ENCODE measurements around the gene DLGAP1.

The DLGAP1 gene

DNA sequence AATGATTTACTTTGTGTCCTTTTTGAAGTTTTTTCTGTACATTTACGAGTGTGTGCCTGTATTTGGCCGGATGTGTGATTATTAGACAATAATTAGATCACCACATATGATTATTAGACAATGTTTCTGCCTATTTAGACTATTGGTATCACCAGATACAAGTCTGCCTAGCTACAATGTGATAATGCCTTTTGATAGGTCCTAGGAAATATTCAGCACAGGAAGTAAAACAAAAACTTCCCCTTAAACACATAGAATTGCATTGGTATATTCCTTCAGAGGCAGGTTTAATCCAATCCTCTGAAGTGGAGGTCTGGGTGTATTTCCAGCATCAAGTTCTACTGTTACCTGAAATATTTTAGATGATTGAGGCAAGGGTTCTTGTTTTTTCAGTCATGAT lies 730.0 kb downstream of the DLGAP1 start:
- H3K4ac ChIP-seq (ENCODE audit: low read length), result no peak overlapping the region
- H2BK5ac ChIP-seq (ENCODE audit: low read length), result no peak overlapping the region
- H3K18ac ChIP-seq (ENCODE audit: low read length), result no peak overlapping the region
- H3K9ac ChIP-seq (ENCODE audit: low read depth, low read length, poor library complexity), result no peak overlapping the region
- no peaks in the 10 kb centered on the region for H3K27me3 ChIP-seq (ENCODE audit: control insufficient read depth in 3 of 3, insufficient read depth in 3 of 3, low read depth in 1 of 3, low read length in 3 of 3)
- H2AK5ac ChIP-seq (ENCODE audit: low read depth, low read length), result no peak overlapping the region
- no peak overlapping the region for H2BK12ac ChIP-seq (ENCODE audit: low read length)
- DNase-seq (ENCODE audit: low spot score), result no peak
- no peak overlapping the region for H2AFZ ChIP-seq (ENCODE audit: low read length)
- H3K36me3 ChIP-seq (replicated peaks in 1 of 2; ENCODE audit: control insufficient read depth in 2 of 2, insufficient read depth in 2 of 2, low read length in 2 of 2), result no peaks in the 10 kb centered on the region
- H3K79me1 ChIP-seq (ENCODE audit: low read depth, low read length), result no peaks in the 10 kb centered on the region
- peaks cover 2 to 3% of the 10 kb centered on the region in 2 donors for H3K4me1 ChIP-seq (ENCODE audit: control insufficient read depth in 2 of 2, insufficient read depth in 1 of 2, low read depth in 1 of 2, low read length in 2 of 2)
- no peak overlapping the region for H4K91ac ChIP-seq (ENCODE audit: low read depth, low read length, poor library complexity)
- H4K8ac ChIP-seq (ENCODE audit: low read depth, low read length), result no peak overlapping the region
- no peak overlapping the region for H3K4me2 ChIP-seq (ENCODE audit: insufficient read depth, low read length, poor library complexity, severe bottlenecking)
- H3K27ac ChIP-seq (replicated peaks; ENCODE audit: low read length), result no peak overlapping the region
- H3K4me3 ChIP-seq (ENCODE audit: low read length in 2 of 2), result no peak overlapping the region
- no CpG with 5 or more reads among the region's 2 CpGs for WGBS, 2 donors (ENCODE audit: extremely low coverage in 2 of 2, insufficient read length in 2 of 2, insufficient replicate concordance in 1 of 2)
- no peak overlapping the region for H3K14ac ChIP-seq (ENCODE audit: low read length)
- no peak overlapping the region for H2BK120ac ChIP-seq (ENCODE audit: low read depth, low read length)
- no peaks in the 10 kb centered on the region for H3K9me3 ChIP-seq (replicated peaks in 1 of 2; ENCODE audit: control insufficient read depth in 2 of 2, insufficient read depth in 1 of 2, low read depth in 1 of 2, low read length in 2 of 2)
- no peak overlapping the region for H2BK15ac ChIP-seq (ENCODE audit: low read length)
- no peak overlapping the region for H3K23ac ChIP-seq (ENCODE audit: low read depth, low read length, poor library complexity)

DNA sequence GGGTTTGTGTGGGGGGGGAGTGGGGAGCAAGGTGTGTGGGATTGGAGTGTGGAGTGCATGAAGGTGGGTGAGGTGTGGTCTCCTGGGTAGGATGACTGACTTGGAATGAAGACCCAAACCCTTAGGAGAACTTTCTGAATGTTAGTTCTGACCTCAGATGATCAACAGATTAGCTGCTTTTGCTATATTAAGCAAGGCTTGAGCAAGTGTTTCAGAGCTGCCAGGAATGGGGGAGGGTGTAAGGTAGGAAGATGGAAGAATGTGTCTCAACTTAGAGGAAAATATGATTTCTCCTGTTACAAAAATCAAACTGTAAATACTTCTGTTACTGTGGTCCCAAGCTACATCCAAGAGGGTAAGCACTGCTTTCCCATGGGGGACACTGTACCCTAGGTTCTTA lies 731.6 kb downstream of the DLGAP1 start:
- H2BK5ac ChIP-seq (ENCODE audit: low read length), result no peak overlapping the region
- H4K8ac ChIP-seq (ENCODE audit: low read depth, low read length), result no peak overlapping the region
- H3K18ac ChIP-seq (ENCODE audit: low read length), result no peak overlapping the region
- H3K9me3 ChIP-seq (replicated peaks in 1 of 2; ENCODE audit: control insufficient read depth in 2 of 2, insufficient read depth in 1 of 2, low read depth in 1 of 2, low read length in 2 of 2), result no peaks in the 10 kb centered on the region
- H3K27ac ChIP-seq (replicated peaks; ENCODE audit: low read length), result no peak overlapping the region
- H3K4ac ChIP-seq (ENCODE audit: low read length), result no peak overlapping the region
- H3K14ac ChIP-seq (ENCODE audit: low read length), result no peak overlapping the region
- no peaks in the 10 kb centered on the region for H3K79me1 ChIP-seq (ENCODE audit: low read depth, low read length)
- no peak overlapping the region for H4K91ac ChIP-seq (ENCODE audit: low read depth, low read length, poor library complexity)
- no peak for DNase-seq (ENCODE audit: low spot score)
- H3K9ac ChIP-seq (ENCODE audit: low read depth, low read length, poor library complexity), result no peak overlapping the region
- H2AFZ ChIP-seq (ENCODE audit: low read length), result no peak overlapping the region
- H3K36me3 ChIP-seq (replicated peaks in 1 of 2; ENCODE audit: control insufficient read depth in 2 of 2, insufficient read depth in 2 of 2, low read length in 2 of 2), result no peaks in the 10 kb centered on the region
- no peak overlapping the region for H2BK120ac ChIP-seq (ENCODE audit: low read depth, low read length)
- H2BK12ac ChIP-seq (ENCODE audit: low read length), result no peak overlapping the region
- no peak overlapping the region for H3K23ac ChIP-seq (ENCODE audit: low read depth, low read length, poor library complexity)
- H2AK5ac ChIP-seq (ENCODE audit: low read depth, low read length), result no peak overlapping the region
- H3K4me1 ChIP-seq (ENCODE audit: control insufficient read depth in 2 of 2, insufficient read depth in 1 of 2, low read depth in 1 of 2, low read length in 2 of 2), result peaks cover 2 to 3% of the 10 kb centered on the region in 2 donors
- H3K27me3 ChIP-seq (ENCODE audit: control insufficient read depth in 3 of 3, insufficient read depth in 3 of 3, low read depth in 1 of 3, low read length in 3 of 3), result no peaks in the 10 kb centered on the region
- H3K4me3 ChIP-seq (ENCODE audit: low read length in 2 of 2), result no peak overlapping the region
- H3K4me2 ChIP-seq (ENCODE audit: insufficient read depth, low read length, poor library complexity, severe bottlenecking), result no peak overlapping the region
- H2BK15ac ChIP-seq (ENCODE audit: low read length), result no peak overlapping the region

DNA sequence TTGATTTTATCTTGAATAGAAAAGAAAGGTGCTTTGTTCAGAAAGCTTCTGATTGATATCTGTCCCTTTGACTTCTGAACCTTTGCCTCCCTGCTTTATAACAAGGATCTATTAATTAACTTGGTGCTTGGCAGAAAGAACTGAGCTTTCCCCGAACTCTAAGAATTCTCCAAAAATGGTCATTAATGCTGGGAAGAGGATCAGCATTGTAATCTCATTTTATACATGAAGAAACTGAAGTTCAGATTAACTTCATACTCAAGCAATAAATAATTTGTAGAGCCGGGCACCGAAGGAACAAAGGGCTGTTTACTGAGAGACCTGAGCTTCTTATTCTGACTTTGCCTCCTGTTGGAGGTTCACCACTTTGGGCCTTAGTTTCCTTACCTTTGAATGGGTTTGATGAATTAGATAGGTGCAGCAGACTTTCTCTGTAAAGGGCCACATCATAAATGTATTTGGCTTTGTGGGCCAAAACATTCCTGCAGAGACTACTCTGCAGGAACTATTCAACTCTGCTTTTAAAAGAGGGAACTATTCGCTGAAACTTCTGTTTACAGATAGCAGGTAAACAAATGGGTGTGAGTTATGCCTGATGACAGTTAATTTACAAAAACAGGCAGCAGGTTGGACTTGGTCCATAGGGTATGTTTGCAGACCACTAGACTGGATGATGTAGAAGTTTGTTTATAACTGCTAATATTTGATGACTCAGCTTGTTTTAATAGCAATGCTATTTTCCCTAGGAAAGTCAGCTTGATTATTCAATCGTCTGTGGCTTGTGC lies 732.3 kb downstream of the DLGAP1 start:
- Histone ChIP-seq H2BK5ac (ENCODE audit: low read length) (no peak overlapping the region), H3K27ac (replicated peaks; ENCODE audit: low read length) (no peak overlapping the region), H2BK120ac (ENCODE audit: low read depth, low read length) (no peak overlapping the region), H3K36me3 (replicated peaks in 1 of 2; ENCODE audit: control insufficient read depth in 2 of 2, insufficient read depth in 2 of 2, low read length in 2 of 2) (no peaks in the 10 kb centered on the region), H3K4ac (ENCODE audit: low read length) (no peak overlapping the region), H2BK12ac (ENCODE audit: low read length) (no peak overlapping the region), H3K18ac (ENCODE audit: low read length) (no peak overlapping the region), H3K9ac (ENCODE audit: low read depth, low read length, poor library complexity) (no peak overlapping the region), H3K14ac (ENCODE audit: low read length) (no peak overlapping the region), H2AFZ (ENCODE audit: low read length) (no peak overlapping the region), H3K23ac (ENCODE audit: low read depth, low read length, poor library complexity) (no peak overlapping the region), H3K27me3 (ENCODE audit: control insufficient read depth in 3 of 3, insufficient read depth in 3 of 3, low read depth in 1 of 3, low read length in 3 of 3) (no peaks in the 10 kb centered on the region), H2BK15ac (ENCODE audit: low read length) (no peak overlapping the region), H3K4me3 (ENCODE audit: low read length in 2 of 2) (no peak overlapping the region), H4K8ac (ENCODE audit: low read depth, low read length) (no peak overlapping the region), H3K79me1 (ENCODE audit: low read depth, low read length) (no peaks in the 10 kb centered on the region), H4K91ac (ENCODE audit: low read depth, low read length, poor library complexity) (no peak overlapping the region), H3K4me2 (ENCODE audit: insufficient read depth, low read length, poor library complexity, severe bottlenecking) (no peak overlapping the region), H3K4me1 (ENCODE audit: control insufficient read depth in 2 of 2, insufficient read depth in 1 of 2, low read depth in 1 of 2, low read length in 2 of 2) (peaks cover 2 to 3% of the 10 kb centered on the region in 2 donors), H2AK5ac (ENCODE audit: low read depth, low read length) (no peak overlapping the region), H3K9me3 (replicated peaks in 1 of 2; ENCODE audit: control insufficient read depth in 2 of 2, insufficient read depth in 1 of 2, low read depth in 1 of 2, low read length in 2 of 2) (no peaks in the 10 kb centered on the region)
- DNase-seq (ENCODE audit: low spot score), result no peak
- WGBS, 2 donors (ENCODE audit: extremely low coverage in 2 of 2, insufficient read length in 2 of 2, insufficient replicate concordance in 1 of 2), result no CpG with 5 or more reads among the region's 5 CpGs

DNA sequence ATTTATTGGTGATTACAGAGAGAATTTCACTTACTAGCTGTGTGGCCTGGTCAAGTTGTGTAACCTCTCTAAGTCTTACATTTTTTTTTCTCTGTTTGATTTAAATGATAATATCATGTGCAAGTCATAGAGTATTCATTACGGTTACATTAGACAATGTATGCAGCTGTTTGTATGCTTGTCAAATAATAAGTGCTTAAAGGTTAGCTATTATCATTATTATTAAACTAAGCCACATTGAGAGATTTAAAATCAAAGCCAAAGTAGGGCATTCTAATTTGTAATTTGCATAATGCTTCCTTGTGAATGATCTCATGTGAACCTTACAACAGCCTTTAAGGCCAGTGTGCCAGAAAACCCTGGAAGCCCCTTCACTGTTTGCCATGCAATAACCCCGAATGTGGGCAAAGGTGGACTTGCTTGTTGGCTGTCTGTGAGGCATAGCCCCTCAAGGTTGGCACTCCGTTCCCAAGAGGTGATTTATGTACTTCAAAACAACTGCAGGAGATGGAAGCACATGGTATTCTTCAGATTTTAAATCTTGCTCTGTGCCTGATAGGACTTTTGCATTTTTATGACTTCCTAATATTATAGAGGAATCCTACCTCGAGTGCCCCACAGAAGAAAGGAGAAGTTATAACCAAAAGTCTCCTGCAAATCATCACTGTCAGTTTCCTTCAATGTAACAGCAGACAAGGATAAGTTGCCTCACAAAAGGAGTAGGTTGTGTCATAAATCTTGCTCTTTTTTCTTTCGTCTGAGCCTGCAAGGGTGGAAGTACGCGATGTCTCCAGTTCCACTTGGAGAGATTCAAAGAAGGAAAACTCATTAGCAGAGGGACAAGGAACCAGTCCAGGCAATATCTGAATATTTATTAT lies 733.1 kb downstream of the DLGAP1 start:
- Histone ChIP-seq H3K9me3 (replicated peaks in 1 of 2; ENCODE audit: control insufficient read depth in 2 of 2, insufficient read depth in 1 of 2, low read depth in 1 of 2, low read length in 2 of 2) (no peaks in the 10 kb centered on the region), H4K8ac (ENCODE audit: low read depth, low read length) (no peak overlapping the region)

More for the DNA sequence above, 733.1 kb downstream of the DLGAP1 start:
- Histone ChIP-seq H2BK120ac (ENCODE audit: low read depth, low read length) (no peak overlapping the region), H2BK12ac (ENCODE audit: low read length) (no peak overlapping the region), H2BK5ac (ENCODE audit: low read length) (no peak overlapping the region), H2BK15ac (ENCODE audit: low read length) (no peak overlapping the region), H3K27me3 (ENCODE audit: control insufficient read depth in 3 of 3, insufficient read depth in 3 of 3, low read depth in 1 of 3, low read length in 3 of 3) (no peaks in the 10 kb centered on the region), H3K4ac (ENCODE audit: low read length) (no peak overlapping the region), H2AK5ac (ENCODE audit: low read depth, low read length) (no peak overlapping the region), H2AFZ (ENCODE audit: low read length) (no peak overlapping the region), H3K4me1 (ENCODE audit: control insufficient read depth in 2 of 2, insufficient read depth in 1 of 2, low read depth in 1 of 2, low read length in 2 of 2) (peaks cover 3 to 4% of the 10 kb centered on the region in 2 donors), H3K79me1 (ENCODE audit: low read depth, low read length) (no peaks in the 10 kb centered on the region), H3K23ac (ENCODE audit: low read depth, low read length, poor library complexity) (no peak overlapping the region), H3K14ac (ENCODE audit: low read length) (no peak overlapping the region), H3K9ac (ENCODE audit: low read depth, low read length, poor library complexity) (no peak overlapping the region), H3K4me3 (ENCODE audit: low read length in 2 of 2) (no peak overlapping the region), H3K18ac (ENCODE audit: low read length) (peak overlapping the region; percentile 20), H3K4me2 (ENCODE audit: insufficient read depth, low read length, poor library complexity, severe bottlenecking) (no peak overlapping the region), H3K36me3 (replicated peaks in 1 of 2; ENCODE audit: control insufficient read depth in 2 of 2, insufficient read depth in 2 of 2, low read length in 2 of 2) (no peaks in the 10 kb centered on the region), H4K91ac (ENCODE audit: low read depth, low read length, poor library complexity) (no peak overlapping the region), H3K27ac (replicated peaks; ENCODE audit: low read length) (no peak overlapping the region)
- WGBS, 2 donors (ENCODE audit: extremely low coverage in 2 of 2, insufficient read length in 2 of 2, insufficient replicate concordance in 1 of 2), result no CpG with 5 or more reads among the region's 7 CpGs
- DNase-seq (ENCODE audit: low spot score), result no peak

All from neuronal stem cell (in vitro differentiated cells).